AG04449 (cell line): ENCODE data around the gene RANGRF.

ENCODE experiments used
- CTCF ChIA-PET: fragments of 350-600 bp; formaldehyde crosslinking; extraction: SDS; loops from one replicate; lab custom pipeline; 2021; ENCODE audit warnings: antibody characterized with exemption; lab: Yijun Ruan, JAX
- POLR2A ChIA-PET: fragments of 400-600, 350-600 bp; formaldehyde crosslinking; extraction: SDS; loops from one replicate; lab custom pipeline; 2020; ENCODE audit warnings: antibody characterized with exemption, inconsistent platforms; lab: Yijun Ruan, JAX
- DNase-seq: peaks from one replicate; pipeline ENCODE4 v3.0.0-alpha.2; 2010; ENCODE audit warnings: low read depth, low spot score
- H3K4me3 ChIP-seq: 2 replicates; pipeline ENCODE4 v1.5.1; 2011; ENCODE audit warnings: low read depth, mild to moderate bottlenecking, control low read depth, low read length
- TF ChIP-seq, protein P1 (sequence below): IDR thresholded peaks from one replicate; pipeline ENCODE4 v1.5.1; 2011; ENCODE audit warnings: mild to moderate bottlenecking, moderate library complexity, low read length, control low read depth, inconsistent platforms; ENCODE audit not compliant: insufficient read depth; ENCODE audit errors: missing control alignments

Gene RANGRF

DNA sequence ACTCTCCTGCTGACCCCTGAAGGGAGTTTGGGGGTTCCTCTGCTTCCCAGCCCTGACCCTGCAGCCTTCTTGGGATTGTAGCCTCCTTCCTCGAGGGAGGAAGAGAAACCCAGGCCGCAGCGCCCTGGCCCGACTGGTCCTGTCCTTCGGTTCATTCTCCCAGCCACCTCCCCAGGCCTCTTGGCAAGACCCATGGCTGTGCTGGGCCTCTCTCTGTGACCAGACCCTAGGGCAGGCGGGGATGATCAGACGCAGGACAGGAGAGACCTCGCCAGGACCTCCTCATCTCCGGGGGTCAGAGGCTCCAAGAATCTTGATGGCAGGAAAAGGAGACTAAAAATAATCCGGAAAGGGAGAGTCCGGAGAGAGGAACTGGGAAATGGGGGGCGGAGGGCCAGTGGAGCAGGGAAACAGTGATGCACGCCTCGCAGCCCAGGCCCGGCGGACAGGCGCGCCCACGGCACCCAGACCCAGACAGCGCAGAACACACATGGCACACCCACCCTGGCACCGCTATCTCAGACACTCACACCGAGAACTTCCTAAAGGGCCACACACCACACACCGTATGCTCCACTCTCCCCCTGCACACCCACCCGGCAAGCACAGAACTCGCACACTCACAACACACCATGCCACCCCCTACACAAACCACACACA is 22.8 kb downstream of the RANGRF start:
- TF ChIP-seq, protein P1, sequence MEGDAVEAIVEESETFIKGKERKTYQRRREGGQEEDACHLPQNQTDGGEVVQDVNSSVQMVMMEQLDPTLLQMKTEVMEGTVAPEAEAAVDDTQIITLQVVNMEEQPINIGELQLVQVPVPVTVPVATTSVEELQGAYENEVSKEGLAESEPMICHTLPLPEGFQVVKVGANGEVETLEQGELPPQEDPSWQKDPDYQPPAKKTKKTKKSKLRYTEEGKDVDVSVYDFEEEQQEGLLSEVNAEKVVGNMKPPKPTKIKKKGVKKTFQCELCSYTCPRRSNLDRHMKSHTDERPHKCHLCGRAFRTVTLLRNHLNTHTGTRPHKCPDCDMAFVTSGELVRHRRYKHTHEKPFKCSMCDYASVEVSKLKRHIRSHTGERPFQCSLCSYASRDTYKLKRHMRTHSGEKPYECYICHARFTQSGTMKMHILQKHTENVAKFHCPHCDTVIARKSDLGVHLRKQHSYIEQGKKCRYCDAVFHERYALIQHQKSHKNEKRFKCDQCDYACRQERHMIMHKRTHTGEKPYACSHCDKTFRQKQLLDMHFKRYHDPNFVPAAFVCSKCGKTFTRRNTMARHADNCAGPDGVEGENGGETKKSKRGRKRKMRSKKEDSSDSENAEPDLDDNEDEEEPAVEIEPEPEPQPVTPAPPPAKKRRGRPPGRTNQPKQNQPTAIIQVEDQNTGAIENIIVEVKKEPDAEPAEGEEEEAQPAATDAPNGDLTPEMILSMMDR = no peak
- no peak overlapping the region for H3K4me3 ChIP-seq
- DNase-seq = no peak
- ChIA-PET POLR2A (no interaction called here), CTCF (interaction anchor here (1.0 to 2.5 kb wide), 2 partner anchors 10 to 11 kb away, joined by 3 to 10 read pairs; no protein-coding TSS in a partner anchor)

GRCh38 chr17:8312251-8312650 is 23.8 kb downstream of the RANGRF start:
- no peak for DNase-seq
- ChIA-PET POLR2A (no interaction called here), CTCF (interaction anchor here (0.6 to 2.5 kb wide), 3 partner anchors 12 to 17 kb away, joined by 3 to 10 read pairs (median 3); no protein-coding TSS in a partner anchor)
- TF ChIP-seq, protein P1 = no peak
- H3K4me3 ChIP-seq = no peak overlapping the region

DNA sequence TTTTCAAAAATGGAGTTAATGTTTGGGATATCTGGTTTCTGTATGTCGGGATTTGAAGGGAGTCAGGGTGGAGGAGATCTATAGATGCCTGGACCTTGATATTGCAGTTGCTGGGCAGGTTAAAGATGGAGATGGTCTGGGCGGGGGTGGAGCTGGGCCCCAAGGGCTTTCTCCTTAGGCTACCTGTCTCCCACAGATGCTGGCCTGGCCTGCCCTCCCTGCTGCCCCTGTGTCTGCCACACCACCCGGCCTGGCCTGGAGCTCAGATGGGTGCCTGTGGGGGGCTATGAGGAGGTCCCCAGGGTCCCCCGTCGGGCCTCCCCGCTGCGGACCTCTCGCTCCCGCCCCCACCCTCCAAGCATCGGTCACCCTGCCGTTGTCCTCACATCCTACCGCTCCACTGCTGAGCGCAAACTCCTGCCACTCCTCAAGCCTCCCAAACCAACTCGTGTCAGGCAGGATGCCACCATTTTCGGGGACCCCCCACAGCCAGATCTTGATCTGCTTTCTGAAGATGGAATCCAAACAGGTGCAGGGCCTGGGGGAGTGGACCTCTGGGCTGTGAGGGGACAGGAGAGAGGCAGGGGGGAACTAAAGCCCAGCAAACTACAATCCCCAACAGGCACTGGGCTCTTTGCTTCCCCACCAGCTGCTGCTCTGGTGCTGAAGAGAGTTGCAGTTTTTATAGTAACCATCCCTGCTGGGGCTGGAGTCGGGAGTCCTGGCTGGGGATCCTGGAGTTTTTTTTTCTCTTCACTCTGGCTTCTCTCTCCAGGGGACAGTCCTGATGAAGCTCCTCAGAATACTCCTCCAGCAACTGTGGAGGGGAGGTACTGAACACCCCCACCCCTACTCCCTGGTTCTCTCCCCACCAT is 24.5 kb downstream of the RANGRF start:
- ChIA-PET CTCF (interaction anchor here (0.6 to 2.5 kb wide), 4 partner anchors 13 to 220 kb away, joined by 3 to 10 read pairs (median 3); no protein-coding TSS in a partner anchor), POLR2A (no interaction called here)
- no peak overlapping the region for H3K4me3 ChIP-seq
- DNase-seq = no peak
- TF ChIP-seq, protein P1 = no peak

DNA sequence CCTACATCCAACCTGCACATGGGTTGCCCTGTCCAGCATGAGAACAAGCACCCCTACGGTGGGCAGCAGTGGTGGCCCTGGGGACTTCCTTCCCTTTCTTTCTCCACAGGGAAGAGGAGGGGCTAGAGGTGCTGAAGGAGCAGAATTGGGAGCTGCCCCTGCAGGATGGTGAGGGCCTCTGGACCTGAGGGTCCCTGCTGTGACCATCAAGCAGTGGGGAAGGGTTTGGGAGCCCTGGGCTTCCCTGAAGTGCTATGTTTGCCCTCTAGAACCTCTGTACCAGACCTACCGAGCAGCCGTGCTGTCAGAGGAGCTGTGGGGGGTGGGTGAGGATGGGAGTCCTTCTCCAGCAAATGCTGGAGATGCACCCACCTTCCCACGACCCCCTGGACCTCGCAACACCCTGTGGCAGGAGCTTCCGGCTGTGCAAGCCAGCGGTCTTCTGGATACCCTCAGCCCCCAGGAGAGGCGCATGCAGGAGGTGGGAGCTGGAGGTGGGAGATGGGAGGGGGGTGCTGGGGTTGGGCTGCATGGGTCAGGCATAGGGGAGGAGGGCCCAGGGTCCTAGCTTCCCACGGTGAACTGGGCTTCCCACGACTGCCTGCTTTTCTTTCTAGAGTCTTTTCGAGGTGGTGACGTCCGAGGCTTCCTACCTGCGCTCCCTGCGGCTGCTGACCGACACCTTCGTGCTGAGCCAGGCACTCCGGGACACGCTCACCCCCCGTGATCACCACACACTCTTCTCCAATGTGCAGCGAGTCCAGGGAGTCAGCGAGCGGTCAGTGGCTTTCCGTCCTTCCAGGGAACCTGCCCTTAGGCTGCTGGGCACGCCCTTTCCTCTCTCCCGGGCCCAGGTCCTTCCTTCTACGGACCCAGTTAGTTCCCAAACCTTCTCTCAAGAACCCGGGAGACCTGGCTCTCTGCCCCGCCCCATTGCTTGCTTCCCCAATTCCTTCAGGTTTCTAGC is 26.6 kb downstream of the RANGRF start:
- ChIA-PET CTCF (interaction anchor here (1.7 to 2.7 kb wide), 3 partner anchors 11 to 241 kb away, joined by 5 to 15 read pairs (median 6); no protein-coding TSS in a partner anchor), POLR2A (no interaction called here)
- no peak for DNase-seq
- TF ChIP-seq, protein P1 = no peak
- no peak overlapping the region for H3K4me3 ChIP-seq

DNA sequence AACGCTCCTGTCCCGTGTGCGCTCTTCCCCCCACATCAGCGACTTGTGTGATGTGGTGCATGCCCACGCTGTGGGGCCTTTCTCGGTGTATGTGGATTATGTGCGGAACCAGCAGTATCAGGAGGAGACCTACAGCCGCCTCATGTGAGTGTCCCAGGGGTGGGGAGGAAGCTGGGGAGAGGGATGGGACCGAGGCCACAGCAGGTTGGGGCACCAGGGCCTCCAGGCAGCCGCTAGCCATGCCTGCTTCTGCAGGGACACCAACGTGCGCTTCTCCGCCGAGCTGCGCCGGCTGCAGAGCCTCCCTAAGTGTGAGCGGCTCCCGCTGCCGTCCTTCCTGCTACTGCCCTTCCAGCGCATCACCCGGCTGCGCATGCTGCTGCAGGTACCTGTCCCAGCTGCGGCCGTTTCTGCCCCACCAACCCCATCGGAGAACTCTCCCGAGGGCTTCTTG is 27.3 kb downstream of the RANGRF start:
- H3K4me3 ChIP-seq = no peak overlapping the region
- TF ChIP-seq, protein P1 = no peak
- POLR2A ChIA-PET = no interaction called here
- CTCF ChIA-PET = interaction anchor here (2.0 to 2.7 kb wide), 2 partner anchors 11 to 15 kb away, joined by 6 to 15 read pairs; no protein-coding TSS in a partner anchor
- DNase-seq = no peak
